GM12874 (cell line): Measurements from ENCODE around the gene WDR47.

ENCODE experiments used
- TF ChIP-seq, protein P1 (sequence below): IDR thresholded peaks from 2 replicates; pipeline ENCODE4 v1.5.1; 2011; ENCODE audit warnings: low read depth, mild to moderate bottlenecking, control low read depth, low read length, moderate library complexity; ENCODE audit not compliant: insufficient read depth

Gene WDR47

DNA sequence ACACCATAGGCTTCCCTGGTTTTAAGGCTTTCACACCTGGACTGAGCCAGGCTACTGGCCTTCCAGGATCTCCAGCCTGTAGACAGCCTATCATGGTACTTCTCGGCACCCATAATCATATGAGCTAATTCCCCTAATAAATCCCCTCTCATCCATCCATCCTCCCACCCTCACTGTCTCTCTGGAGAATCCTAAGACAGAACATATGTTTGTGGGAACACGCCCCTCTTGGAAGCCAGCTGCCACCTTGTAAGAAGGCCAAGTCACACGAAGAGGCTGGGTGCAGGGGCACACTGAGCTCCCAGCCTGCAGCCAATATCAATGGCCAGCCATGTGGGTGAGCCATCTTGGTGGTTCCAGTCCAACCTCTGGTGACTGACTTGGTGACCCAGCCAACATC is 86.0 kb downstream of the WDR47 start:
- TF ChIP-seq, protein P1, sequence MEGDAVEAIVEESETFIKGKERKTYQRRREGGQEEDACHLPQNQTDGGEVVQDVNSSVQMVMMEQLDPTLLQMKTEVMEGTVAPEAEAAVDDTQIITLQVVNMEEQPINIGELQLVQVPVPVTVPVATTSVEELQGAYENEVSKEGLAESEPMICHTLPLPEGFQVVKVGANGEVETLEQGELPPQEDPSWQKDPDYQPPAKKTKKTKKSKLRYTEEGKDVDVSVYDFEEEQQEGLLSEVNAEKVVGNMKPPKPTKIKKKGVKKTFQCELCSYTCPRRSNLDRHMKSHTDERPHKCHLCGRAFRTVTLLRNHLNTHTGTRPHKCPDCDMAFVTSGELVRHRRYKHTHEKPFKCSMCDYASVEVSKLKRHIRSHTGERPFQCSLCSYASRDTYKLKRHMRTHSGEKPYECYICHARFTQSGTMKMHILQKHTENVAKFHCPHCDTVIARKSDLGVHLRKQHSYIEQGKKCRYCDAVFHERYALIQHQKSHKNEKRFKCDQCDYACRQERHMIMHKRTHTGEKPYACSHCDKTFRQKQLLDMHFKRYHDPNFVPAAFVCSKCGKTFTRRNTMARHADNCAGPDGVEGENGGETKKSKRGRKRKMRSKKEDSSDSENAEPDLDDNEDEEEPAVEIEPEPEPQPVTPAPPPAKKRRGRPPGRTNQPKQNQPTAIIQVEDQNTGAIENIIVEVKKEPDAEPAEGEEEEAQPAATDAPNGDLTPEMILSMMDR = no peak

DNA sequence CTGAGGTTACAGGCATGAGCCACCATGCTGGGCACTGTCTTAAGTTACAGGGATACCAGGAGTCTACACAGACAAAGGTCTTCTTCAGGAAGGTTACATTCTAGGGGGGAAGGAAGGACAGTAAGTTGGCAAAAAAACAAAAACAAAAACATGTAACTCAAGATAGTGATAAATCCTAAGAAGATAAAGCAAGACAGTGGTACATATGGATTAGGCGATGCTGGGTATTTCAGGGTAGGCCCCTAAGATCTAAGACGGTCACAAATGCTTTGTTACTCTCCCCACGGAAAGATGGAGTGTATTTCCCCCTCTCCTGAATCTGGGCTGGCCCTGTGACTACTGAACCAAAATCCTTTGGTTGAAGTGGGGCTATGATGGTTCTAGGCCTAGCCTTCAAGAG is 86.8 kb downstream of the WDR47 start:
- TF ChIP-seq, protein P1 = no peak

- TF ChIP-seq, protein P1 = no peak
Observed at GRCh38 chr1:108953452-108953851, 88.5 kb downstream of the WDR47 start.

- TF ChIP-seq, protein P1 = no peak
Observed at GRCh38 chr1:108951242-108951641, 90.7 kb downstream of the WDR47 start.

DNA sequence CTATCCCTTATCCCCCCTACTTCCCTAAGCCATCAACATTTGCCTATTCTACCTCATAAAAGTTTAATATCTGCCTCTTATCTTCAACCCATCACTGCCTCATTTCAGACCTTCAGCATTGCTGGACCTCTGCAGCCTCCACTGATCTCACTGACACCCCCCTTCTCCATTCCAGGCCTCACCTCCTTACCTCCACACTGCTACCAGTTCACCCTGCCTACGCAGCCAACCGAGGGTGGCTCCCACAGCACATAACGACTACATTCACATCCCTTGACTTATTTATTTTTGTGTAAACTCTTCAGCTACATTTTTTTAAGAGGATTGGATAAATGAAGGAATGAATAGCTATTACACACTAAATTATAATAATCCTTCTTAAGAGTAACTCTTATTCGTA is 92.9 kb downstream of the WDR47 start:
- TF ChIP-seq, protein P1 = no peak

GRCh38 chr1:108947871-108948525 is 93.9 kb downstream of the WDR47 start:
- TF ChIP-seq, protein P1 = no peak

- TF ChIP-seq, protein P1 = no peak
Observed at GRCh38 chr1:108936170-108936569, 105.7 kb downstream of the WDR47 start.
